Breast epithelium (tissue), 3 donors: Measurements from ENCODE around the gene AOX1.

ENCODE experiments used
- POLR2A ChIP-seq: fragments of 450-650 bp; IDR thresholded peaks from one replicate; pipeline ENCODE4 v1.6.1; 2016; ENCODE audit warnings: antibody characterized with exemption, mild to moderate bottlenecking, moderate library complexity
- POLR2AphosphoS5 ChIP-seq, 3 donors: sonication (generic); formaldehyde crosslinking; IDR thresholded peaks; one replicate each; pipeline ENCODE4 v1.6.1; 2017; ENCODE audit warnings: antibody characterized with exemption in 3 of 3
- TF ChIP-seq, protein P1 (sequence below), 3 donors: fragments of 450-650 bp; IDR thresholded peaks; one replicate each; pipeline ENCODE4 v1.5.1; 2016 to 2017; ENCODE audit warnings: antibody characterized with exemption in 3 of 3, mild to moderate bottlenecking in 3 of 3, moderate library complexity in 3 of 3

DNA sequence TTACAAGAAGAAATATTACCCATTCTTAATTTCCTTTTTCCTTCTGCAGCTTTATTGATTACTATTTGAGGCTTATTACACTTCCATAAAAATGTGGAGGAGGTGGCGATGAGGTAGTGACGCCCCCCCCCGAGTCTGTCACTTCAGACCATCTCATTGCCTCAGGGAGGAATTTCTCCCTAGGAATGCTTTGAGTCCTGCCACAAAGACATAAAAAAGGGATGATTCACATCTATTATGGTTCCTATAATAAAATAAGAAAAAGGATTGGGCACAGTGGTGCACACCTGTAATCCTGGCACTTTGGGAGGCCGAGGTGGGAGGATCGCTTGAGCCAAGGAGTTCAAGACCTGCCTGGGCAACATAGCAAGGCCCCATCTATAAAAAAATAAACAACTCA lies 93.7 kb downstream of the AOX1 start:
- TF ChIP-seq, protein P1, sequence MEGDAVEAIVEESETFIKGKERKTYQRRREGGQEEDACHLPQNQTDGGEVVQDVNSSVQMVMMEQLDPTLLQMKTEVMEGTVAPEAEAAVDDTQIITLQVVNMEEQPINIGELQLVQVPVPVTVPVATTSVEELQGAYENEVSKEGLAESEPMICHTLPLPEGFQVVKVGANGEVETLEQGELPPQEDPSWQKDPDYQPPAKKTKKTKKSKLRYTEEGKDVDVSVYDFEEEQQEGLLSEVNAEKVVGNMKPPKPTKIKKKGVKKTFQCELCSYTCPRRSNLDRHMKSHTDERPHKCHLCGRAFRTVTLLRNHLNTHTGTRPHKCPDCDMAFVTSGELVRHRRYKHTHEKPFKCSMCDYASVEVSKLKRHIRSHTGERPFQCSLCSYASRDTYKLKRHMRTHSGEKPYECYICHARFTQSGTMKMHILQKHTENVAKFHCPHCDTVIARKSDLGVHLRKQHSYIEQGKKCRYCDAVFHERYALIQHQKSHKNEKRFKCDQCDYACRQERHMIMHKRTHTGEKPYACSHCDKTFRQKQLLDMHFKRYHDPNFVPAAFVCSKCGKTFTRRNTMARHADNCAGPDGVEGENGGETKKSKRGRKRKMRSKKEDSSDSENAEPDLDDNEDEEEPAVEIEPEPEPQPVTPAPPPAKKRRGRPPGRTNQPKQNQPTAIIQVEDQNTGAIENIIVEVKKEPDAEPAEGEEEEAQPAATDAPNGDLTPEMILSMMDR (IDR thresholded peaks at IDR 0.05), result no peak
- TF ChIP-seq POLR2A (no peak), POLR2AphosphoS5 (IDR thresholded peaks at IDR 0.05) (no peak)
